Mesothelial cell of epicardium (in vitro differentiated cells): Measurements from ENCODE around the gene LAMA3. TPM values are rescaled to one million over a fixed set of nuclear protein-coding genes. Genes with fewer than 3 reads are reported as not detected.

Source experiments
- DNase-seq, 2 experiments: peaks; one replicate each; pipeline ENCODE4 v3.0.0; 2021; ENCODE audit warnings: low spot score in 2 of 2; ENCODE audit not compliant: unreplicated experiment in 2 of 2
- H3K27ac Mint-ChIP-seq: 2 replicates; pipeline ENCODE4 v1.8.0; 2021; ENCODE audit warnings: mixed read lengths
- H3K27me3 Mint-ChIP-seq: 2 replicates; pipeline ENCODE4 v1.8.0; 2021; ENCODE audit warnings: low read depth, mixed read lengths
- H3K36me3 Mint-ChIP-seq: 2 replicates; pipeline ENCODE4 v1.8.0; 2021; ENCODE audit warnings: mixed read lengths
- H3K4me1 Mint-ChIP-seq: 2 replicates; pipeline ENCODE4 v1.8.0; 2021; ENCODE audit warnings: mixed read lengths
- H3K4me3 Mint-ChIP-seq: 2 replicates; pipeline ENCODE4 v1.8.0; 2021; ENCODE audit warnings: mild to moderate bottlenecking, moderate library complexity, mixed read lengths
- H3K9me3 Mint-ChIP-seq: 2 replicates; pipeline ENCODE4 v1.8.0; 2021; ENCODE audit warnings: mixed read lengths
- total RNA-seq: library from RNA; stranded (reverse); gene quantifications from 3 replicates; pipeline ENCODE4 v1.2.1, GENCODE V29; 2021
- TF ChIP-seq, protein P1 (sequence below): fragments of 200-600 bp; sonication (generic); IDR thresholded peaks from one replicate; pipeline ENCODE4 v1.5.0; 2021; ENCODE audit warnings: antibody characterized with exemption; ENCODE audit not compliant: unreplicated experiment

The LAMA3 gene
- total RNA-seq, 1 donor from 2014 or later: 6.7 TPM

- H3K4me3 Mint-ChIP-seq: no peak overlapping the region
- peaks cover 23% of the 10 kb centered on the region for H3K4me1 Mint-ChIP-seq
- TF ChIP-seq, protein P1, sequence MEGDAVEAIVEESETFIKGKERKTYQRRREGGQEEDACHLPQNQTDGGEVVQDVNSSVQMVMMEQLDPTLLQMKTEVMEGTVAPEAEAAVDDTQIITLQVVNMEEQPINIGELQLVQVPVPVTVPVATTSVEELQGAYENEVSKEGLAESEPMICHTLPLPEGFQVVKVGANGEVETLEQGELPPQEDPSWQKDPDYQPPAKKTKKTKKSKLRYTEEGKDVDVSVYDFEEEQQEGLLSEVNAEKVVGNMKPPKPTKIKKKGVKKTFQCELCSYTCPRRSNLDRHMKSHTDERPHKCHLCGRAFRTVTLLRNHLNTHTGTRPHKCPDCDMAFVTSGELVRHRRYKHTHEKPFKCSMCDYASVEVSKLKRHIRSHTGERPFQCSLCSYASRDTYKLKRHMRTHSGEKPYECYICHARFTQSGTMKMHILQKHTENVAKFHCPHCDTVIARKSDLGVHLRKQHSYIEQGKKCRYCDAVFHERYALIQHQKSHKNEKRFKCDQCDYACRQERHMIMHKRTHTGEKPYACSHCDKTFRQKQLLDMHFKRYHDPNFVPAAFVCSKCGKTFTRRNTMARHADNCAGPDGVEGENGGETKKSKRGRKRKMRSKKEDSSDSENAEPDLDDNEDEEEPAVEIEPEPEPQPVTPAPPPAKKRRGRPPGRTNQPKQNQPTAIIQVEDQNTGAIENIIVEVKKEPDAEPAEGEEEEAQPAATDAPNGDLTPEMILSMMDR: no peak
- H3K27ac Mint-ChIP-seq: no peak overlapping the region
- DNase-seq: no peak
- H3K27me3 Mint-ChIP-seq: peaks cover 4% of the 10 kb centered on the region
- no peaks in the 10 kb centered on the region for H3K9me3 Mint-ChIP-seq
- H3K36me3 Mint-ChIP-seq: no peaks in the 10 kb centered on the region
These were observed 244.2 kb downstream of the LAMA3 start for GRCh38 chr18:23933407-23933806.

DNA sequence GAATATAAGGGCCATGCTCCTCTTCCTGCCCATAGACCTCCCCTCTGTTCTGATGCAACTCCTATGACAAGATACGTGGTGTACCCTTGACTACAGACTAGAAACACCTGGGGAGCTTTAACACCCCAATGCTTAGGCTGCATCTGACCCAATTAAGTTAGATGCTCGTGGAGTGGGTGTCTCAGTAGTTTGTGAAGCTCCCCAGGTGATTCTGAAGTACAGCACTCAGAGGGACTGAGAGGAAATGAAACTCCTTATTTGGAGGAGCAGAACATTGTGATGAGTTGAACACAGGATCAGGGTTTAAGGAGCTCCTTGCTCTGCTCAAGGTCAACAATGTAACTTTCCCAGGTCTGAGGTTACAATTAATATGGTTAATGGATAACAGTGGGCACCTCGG, 245.0 kb downstream of the LAMA3 start:
- H3K36me3 Mint-ChIP-seq: no peaks in the 10 kb centered on the region
- H3K4me1 Mint-ChIP-seq: peaks cover 18% of the 10 kb centered on the region
- H3K27ac Mint-ChIP-seq: no peak overlapping the region
- DNase-seq: no peak
- no peaks in the 10 kb centered on the region for H3K9me3 Mint-ChIP-seq
- H3K27me3 Mint-ChIP-seq: peaks cover 4% of the 10 kb centered on the region
- TF ChIP-seq, protein P1: no peak
- H3K4me3 Mint-ChIP-seq: no peak overlapping the region

- Mint-ChIP-seq H3K36me3 (no peaks in the 10 kb centered on the region), H3K4me1 (peaks cover 18% of the 10 kb centered on the region), H3K9me3 (no peaks in the 10 kb centered on the region), H3K27ac (no peak overlapping the region), H3K27me3 (peaks cover 4% of the 10 kb centered on the region), H3K4me3 (no peak overlapping the region)
- no peak for DNase-seq
- TF ChIP-seq, protein P1: no peak
These were observed 245.6 kb downstream of the LAMA3 start for GRCh38 chr18:23934863-23935262.

- no peak for DNase-seq
- peaks cover 17% of the 10 kb centered on the region for H3K4me1 Mint-ChIP-seq
- peaks cover 4% of the 10 kb centered on the region for H3K27me3 Mint-ChIP-seq
- TF ChIP-seq, protein P1: no peak
- H3K36me3 Mint-ChIP-seq: no peaks in the 10 kb centered on the region
- no peak overlapping the region for H3K4me3 Mint-ChIP-seq
- H3K9me3 Mint-ChIP-seq: no peaks in the 10 kb centered on the region
- no peak overlapping the region for H3K27ac Mint-ChIP-seq
These were observed 246.6 kb downstream of the LAMA3 start for GRCh38 chr18:23935804-23936203.

DNA sequence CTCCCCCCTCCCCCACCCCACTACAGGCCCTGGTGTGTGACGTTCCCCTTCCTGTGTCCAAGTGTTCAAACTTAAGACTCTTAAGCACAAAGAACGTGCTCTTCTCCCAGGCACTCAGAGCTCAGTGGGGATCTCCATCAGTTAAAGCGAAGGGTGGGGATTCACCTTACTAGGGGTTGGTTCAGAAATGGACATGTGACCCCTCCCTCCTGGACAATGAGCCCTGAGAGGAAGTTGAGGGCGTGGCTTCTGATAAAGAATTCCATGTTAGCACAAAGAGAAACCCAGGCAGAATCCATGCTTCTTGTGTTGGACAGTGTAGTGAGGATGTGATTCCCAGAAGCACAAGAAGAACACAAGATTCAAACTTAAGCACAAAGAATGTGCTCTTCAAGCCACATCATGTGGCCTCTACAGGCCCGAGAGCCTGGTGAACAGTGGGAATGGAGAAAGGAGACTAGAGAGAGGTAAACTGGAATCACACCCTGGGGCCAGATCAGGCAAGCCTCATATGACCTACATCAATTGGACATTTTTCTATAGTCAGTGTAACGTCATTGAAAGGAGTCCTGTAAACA, 247.2 kb downstream of the LAMA3 start:
- TF ChIP-seq, protein P1: no peak

More for the DNA sequence above, 247.2 kb downstream of the LAMA3 start:
- Mint-ChIP-seq H3K4me1 (peaks cover 17% of the 10 kb centered on the region), H3K27ac (no peak overlapping the region), H3K36me3 (no peaks in the 10 kb centered on the region), H3K4me3 (no peak overlapping the region), H3K27me3 (peaks cover 4% of the 10 kb centered on the region), H3K9me3 (no peaks in the 10 kb centered on the region)
- DNase-seq: no peak
